Esophagus squamous epithelium (tissue), 5 donors: ENCODE data around the gene SULT6B1. TPM values are rescaled to one million over a fixed set of nuclear protein-coding genes. Genes with fewer than 3 reads are reported as not detected.
A peak's percentile ranks its signal among the peaks of the same experiment; 100 is the strongest.

Source experiments
- DNase-seq: peaks from one replicate; lab custom pipeline; 2025; lab: John Stamatoyannopoulos, UW
- H3K27ac ChIP-seq, 4 donors: fragments of 200-600 bp; sonication (generic); one replicate each; pipeline ENCODE4 v1.5.1; 2016 to 2019; ENCODE audit warnings: mild to moderate bottlenecking in 1 of 4
- H3K27me3 ChIP-seq, 4 donors: fragments of 200-600 bp; sonication (generic); 1 replicate in 3 of 4; 2 replicates in 1 of 4; pipeline versions ENCODE4 v1.5.1 to v1.6.0; 2017 to 2021; ENCODE audit warnings: antibody characterized with exemption in 1 of 4
- H3K36me3 ChIP-seq, 3 donors: fragments of 200-600 bp; sonication (generic); one replicate each; pipeline ENCODE4 v1.5.1; 2016 to 2019
- H3K4me1 ChIP-seq, 3 donors: fragments of 200-600 bp; sonication (generic); one replicate each; pipeline ENCODE4 v1.5.1; 2017 to 2019
- H3K4me3 ChIP-seq, 4 donors: fragments of 200-600 bp; sonication (generic); 1 replicate in 3 of 4; 2 replicates in 1 of 4; pipeline ENCODE4 v1.5.1; 2016 to 2019; ENCODE audit warnings: mild to moderate bottlenecking in 2 of 4, moderate library complexity in 1 of 4
- H3K9me3 ChIP-seq, 3 donors: fragments of 200-600 bp; sonication (generic); one replicate each; pipeline ENCODE4 v1.5.1; 2016 to 2019
- CTCF ChIP-seq, 6 experiments: fragments of 450-650 bp in 4 of 6; fragments of 200-600 bp in 2 of 6; sonication (generic) in 2 of 6; IDR thresholded peaks; one replicate each; pipeline ENCODE4 v1.5.1; 2016 to 2019; ENCODE audit warnings: antibody characterized with exemption in 6 of 6, mild to moderate bottlenecking in 4 of 6, moderate library complexity in 4 of 6
- POLR2A ChIP-seq, 4 donors: fragments of 450-650 bp; IDR thresholded peaks; one replicate each; pipeline ENCODE4 v1.6.1; 2017; ENCODE audit warnings: antibody characterized with exemption in 4 of 4, mild to moderate bottlenecking in 4 of 4, moderate library complexity in 3 of 4
- WGBS, 2 donors: methylation state at CpG; one replicate each; pipeline ENCODE4 v1.1.5; 2018; 5-methylcytosine and 5-hydroxymethylcytosine counted together
- intact Hi-C: fragments of 100-400 bp; cut with DNase I; formaldehyde crosslinking; loops from one replicate; pipeline ENCODE4 v1.15.0; 2022
- total RNA-seq, 4 donors: library from RNA; depleted of rRNA; stranded (reverse); fragments of >200 nt; gene quantifications; one replicate each; pipeline ENCODE4 v1.1.0, GENCODE V29; 2016
- donor health status: DM: yes; HTN: yes; CAD: no.

SULT6B1 gene
- total RNA-seq, 4 donors from 2014 or later: not detected

GRCh38 chr2:37190290-37190689, 1.8 kb upstream of the SULT6B1 start:
- H3K27ac ChIP-seq: peak overlapping the region in 1 of 4 donors; percentile 5

GRCh38 chr2:37189452-37190153, 1.1 kb upstream of the SULT6B1 start:
- 46 to 61% methylated on average over 4 to 6 of the region's 6 CpGs for WGBS, 2 donors
- DNase-seq: no peak
- Histone ChIP-seq H3K9me3 (no peaks in the 10 kb centered on the region), H3K27me3 (no peaks in the 10 kb centered on the region), H3K4me1 (peaks cover 0 to 15% (median 7%) of the 10 kb centered on the region in 3 donors), H3K27ac (peak overlapping the region; percentile 5 to 50 (median 28)), H3K4me3 (no peak overlapping the region), H3K36me3 (no peaks in the 10 kb centered on the region)
- TF ChIP-seq POLR2A (IDR thresholded peaks at IDR 0.05) (no peak), CTCF (IDR thresholded peaks at IDR 0.05) (peak in 1 of 6 experiments; percentile 19)
- intact Hi-C loops: no loop called here

More at GRCh38 chr2:37190290-37190689, 1.8 kb upstream of the SULT6B1 start:
- Histone ChIP-seq H3K27me3 (no peaks in the 10 kb centered on the region), H3K36me3 (no peaks in the 10 kb centered on the region), H3K4me3 (no peak overlapping the region), H3K9me3 (no peaks in the 10 kb centered on the region), H3K4me1 (peaks cover 0 to 15% (median 7%) of the 10 kb centered on the region in 3 donors)
- TF ChIP-seq CTCF (IDR thresholded peaks at IDR 0.05): no peak
- no peak for TF ChIP-seq POLR2A (IDR thresholded peaks at IDR 0.05)
- intact Hi-C loops: no loop called here
- WGBS, 2 donors: 66 to 73% methylated on average over 4 of the region's 4 CpGs
- DNase-seq: no peak

- no peak for DNase-seq
- H3K36me3 ChIP-seq: no peaks in the 10 kb centered on the region
- H3K4me1 ChIP-seq: peaks cover 0 to 11% (median 0%) of the 10 kb centered on the region in 3 donors
- TF ChIP-seq CTCF (IDR thresholded peaks at IDR 0.05) (no peak), POLR2A (IDR thresholded peaks at IDR 0.05) (no peak)
- no peak overlapping the region for H3K4me3 ChIP-seq
- no peak overlapping the region for H3K27ac ChIP-seq
- H3K9me3 ChIP-seq: no peaks in the 10 kb centered on the region
- WGBS, 2 donors: 74 to 76% methylated on average over 16 to 17 of the region's 17 CpGs
- intact Hi-C loops: no loop called here
- H3K27me3 ChIP-seq: no peaks in the 10 kb centered on the region
These were observed 6.5 kb downstream of the SULT6B1 start for GRCh38 chr2:37181726-37182684.

- H3K36me3 ChIP-seq: no peaks in the 10 kb centered on the region
- H3K4me1 ChIP-seq: peaks cover 0 to 11% (median 0%) of the 10 kb centered on the region in 3 donors
- no peak overlapping the region for H3K4me3 ChIP-seq
- no peak for DNase-seq
- no peaks in the 10 kb centered on the region for H3K27me3 ChIP-seq
- no peak for TF ChIP-seq CTCF (IDR thresholded peaks at IDR 0.05)
- TF ChIP-seq POLR2A (IDR thresholded peaks at IDR 0.05): no peak
- intact Hi-C loops: no loop called here
- H3K9me3 ChIP-seq: no peaks in the 10 kb centered on the region
- 87 to 98% methylated on average over 5 of the region's 5 CpGs for WGBS, 2 donors
- peak overlapping the region in 1 of 4 donors; percentile 6 for H3K27ac ChIP-seq
These were observed 7.8 kb downstream of the SULT6B1 start for GRCh38 chr2:37180640-37181039.
